Measurements from ENCODE around the gene SPSB3.

DNA sequence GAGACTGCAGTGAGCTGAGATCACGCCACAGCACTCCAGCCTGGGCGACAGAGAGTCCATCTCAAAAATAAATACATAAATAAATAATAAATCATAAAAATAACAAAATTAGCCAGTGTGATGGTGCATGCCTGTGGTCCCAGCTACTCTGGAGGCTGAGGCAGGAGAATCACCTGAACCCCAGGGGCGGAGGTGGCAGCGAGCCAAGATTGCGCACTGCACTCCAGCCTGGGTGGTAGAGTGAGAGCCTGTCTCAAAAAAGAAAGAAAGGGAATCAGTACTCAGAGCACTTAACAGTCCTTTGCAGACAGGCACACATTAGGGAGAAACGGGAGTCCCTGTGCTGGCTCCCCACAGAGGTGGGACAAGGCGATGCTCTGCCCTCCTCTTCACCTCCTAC lies 51.3 kb downstream of the SPSB3 start:
- TF ChIP-seq POLR2AphosphoS5 (IDR thresholded peaks at IDR 0.05; ENCODE audit: low read depth) (no peak), CREB1 (CRISPR knock-in tag; IDR thresholded peaks at IDR 0.05; ENCODE audit: low read depth) (no peak)
- TF ChIP-seq, protein P1, sequence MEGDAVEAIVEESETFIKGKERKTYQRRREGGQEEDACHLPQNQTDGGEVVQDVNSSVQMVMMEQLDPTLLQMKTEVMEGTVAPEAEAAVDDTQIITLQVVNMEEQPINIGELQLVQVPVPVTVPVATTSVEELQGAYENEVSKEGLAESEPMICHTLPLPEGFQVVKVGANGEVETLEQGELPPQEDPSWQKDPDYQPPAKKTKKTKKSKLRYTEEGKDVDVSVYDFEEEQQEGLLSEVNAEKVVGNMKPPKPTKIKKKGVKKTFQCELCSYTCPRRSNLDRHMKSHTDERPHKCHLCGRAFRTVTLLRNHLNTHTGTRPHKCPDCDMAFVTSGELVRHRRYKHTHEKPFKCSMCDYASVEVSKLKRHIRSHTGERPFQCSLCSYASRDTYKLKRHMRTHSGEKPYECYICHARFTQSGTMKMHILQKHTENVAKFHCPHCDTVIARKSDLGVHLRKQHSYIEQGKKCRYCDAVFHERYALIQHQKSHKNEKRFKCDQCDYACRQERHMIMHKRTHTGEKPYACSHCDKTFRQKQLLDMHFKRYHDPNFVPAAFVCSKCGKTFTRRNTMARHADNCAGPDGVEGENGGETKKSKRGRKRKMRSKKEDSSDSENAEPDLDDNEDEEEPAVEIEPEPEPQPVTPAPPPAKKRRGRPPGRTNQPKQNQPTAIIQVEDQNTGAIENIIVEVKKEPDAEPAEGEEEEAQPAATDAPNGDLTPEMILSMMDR (conservative IDR thresholded peaks at IDR 0.05; ENCODE audit: low read depth in 2 of 2) = no peak
- TF ChIP-seq, protein P2, sequence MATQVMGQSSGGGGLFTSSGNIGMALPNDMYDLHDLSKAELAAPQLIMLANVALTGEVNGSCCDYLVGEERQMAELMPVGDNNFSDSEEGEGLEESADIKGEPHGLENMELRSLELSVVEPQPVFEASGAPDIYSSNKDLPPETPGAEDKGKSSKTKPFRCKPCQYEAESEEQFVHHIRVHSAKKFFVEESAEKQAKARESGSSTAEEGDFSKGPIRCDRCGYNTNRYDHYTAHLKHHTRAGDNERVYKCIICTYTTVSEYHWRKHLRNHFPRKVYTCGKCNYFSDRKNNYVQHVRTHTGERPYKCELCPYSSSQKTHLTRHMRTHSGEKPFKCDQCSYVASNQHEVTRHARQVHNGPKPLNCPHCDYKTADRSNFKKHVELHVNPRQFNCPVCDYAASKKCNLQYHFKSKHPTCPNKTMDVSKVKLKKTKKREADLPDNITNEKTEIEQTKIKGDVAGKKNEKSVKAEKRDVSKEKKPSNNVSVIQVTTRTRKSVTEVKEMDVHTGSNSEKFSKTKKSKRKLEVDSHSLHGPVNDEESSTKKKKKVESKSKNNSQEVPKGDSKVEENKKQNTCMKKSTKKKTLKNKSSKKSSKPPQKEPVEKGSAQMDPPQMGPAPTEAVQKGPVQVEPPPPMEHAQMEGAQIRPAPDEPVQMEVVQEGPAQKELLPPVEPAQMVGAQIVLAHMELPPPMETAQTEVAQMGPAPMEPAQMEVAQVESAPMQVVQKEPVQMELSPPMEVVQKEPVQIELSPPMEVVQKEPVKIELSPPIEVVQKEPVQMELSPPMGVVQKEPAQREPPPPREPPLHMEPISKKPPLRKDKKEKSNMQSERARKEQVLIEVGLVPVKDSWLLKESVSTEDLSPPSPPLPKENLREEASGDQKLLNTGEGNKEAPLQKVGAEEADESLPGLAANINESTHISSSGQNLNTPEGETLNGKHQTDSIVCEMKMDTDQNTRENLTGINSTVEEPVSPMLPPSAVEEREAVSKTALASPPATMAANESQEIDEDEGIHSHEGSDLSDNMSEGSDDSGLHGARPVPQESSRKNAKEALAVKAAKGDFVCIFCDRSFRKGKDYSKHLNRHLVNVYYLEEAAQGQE (IDR thresholded peaks at IDR 0.05; ENCODE audit: unreplicated experiment) = no peak
- TF ChIP-seq, protein P3, sequence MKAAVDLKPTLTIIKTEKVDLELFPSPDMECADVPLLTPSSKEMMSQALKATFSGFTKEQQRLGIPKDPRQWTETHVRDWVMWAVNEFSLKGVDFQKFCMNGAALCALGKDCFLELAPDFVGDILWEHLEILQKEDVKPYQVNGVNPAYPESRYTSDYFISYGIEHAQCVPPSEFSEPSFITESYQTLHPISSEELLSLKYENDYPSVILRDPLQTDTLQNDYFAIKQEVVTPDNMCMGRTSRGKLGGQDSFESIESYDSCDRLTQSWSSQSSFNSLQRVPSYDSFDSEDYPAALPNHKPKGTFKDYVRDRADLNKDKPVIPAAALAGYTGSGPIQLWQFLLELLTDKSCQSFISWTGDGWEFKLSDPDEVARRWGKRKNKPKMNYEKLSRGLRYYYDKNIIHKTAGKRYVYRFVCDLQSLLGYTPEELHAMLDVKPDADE (IDR thresholded peaks at IDR 0.05) = no peak

Measured in GM23338 (cell line).